ENCODE measurements around the gene SMG9.

SMG9 gene

GRCh38 chr19:43692385-43692784, 62.4 kb downstream of the SMG9 start:
- H3K4me3 ChIP-seq (replicated peaks; ENCODE audit: low read depth, low read length): no peak overlapping the region
- H3K27me3 ChIP-seq (replicated peaks; ENCODE audit: control insufficient read depth, insufficient read depth, low read length): peaks cover 1% of the 10 kb centered on the region
- TF ChIP-seq, protein P1, sequence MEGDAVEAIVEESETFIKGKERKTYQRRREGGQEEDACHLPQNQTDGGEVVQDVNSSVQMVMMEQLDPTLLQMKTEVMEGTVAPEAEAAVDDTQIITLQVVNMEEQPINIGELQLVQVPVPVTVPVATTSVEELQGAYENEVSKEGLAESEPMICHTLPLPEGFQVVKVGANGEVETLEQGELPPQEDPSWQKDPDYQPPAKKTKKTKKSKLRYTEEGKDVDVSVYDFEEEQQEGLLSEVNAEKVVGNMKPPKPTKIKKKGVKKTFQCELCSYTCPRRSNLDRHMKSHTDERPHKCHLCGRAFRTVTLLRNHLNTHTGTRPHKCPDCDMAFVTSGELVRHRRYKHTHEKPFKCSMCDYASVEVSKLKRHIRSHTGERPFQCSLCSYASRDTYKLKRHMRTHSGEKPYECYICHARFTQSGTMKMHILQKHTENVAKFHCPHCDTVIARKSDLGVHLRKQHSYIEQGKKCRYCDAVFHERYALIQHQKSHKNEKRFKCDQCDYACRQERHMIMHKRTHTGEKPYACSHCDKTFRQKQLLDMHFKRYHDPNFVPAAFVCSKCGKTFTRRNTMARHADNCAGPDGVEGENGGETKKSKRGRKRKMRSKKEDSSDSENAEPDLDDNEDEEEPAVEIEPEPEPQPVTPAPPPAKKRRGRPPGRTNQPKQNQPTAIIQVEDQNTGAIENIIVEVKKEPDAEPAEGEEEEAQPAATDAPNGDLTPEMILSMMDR (IDR thresholded peaks at IDR 0.05; ENCODE audit: insufficient read depth, low read length, poor library complexity, severe bottlenecking): no peak
- no peaks in the 10 kb centered on the region for H3K36me3 ChIP-seq (ENCODE audit: control insufficient read depth, insufficient read depth, low read length)
- DNase-seq (ENCODE audit: extremely low read depth, insufficient read length): no peak

DNA sequence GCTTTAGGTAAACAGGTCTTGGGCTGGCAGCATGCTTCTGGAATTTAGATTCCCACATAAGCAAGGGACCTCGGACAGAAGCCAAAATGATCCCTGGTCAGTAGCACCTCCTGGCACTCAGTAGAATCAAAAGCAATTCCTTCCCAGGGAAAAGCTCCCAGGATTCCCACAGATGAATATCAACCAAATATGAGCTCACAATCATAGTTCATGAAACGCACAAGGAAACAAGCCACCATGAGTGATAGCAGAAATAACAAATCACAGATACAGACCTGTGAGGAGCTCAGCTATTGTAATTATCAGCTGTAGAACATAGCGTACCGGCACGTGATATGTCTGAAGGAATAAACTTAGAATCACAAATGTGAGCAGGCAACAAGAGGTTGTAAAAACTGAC, 63.0 kb downstream of the SMG9 start:
- Histone ChIP-seq H3K27me3 (replicated peaks; ENCODE audit: control insufficient read depth, insufficient read depth, low read length) (no peaks in the 10 kb centered on the region; the same call in 1 of the 2 replicates), H3K4me3 (replicated peaks; ENCODE audit: low read depth, low read length) (no peak overlapping the region), H3K36me3 (ENCODE audit: control insufficient read depth, insufficient read depth, low read length) (no peaks in the 10 kb centered on the region)
- DNase-seq (ENCODE audit: extremely low read depth, insufficient read length): no peak
- TF ChIP-seq, protein P1 (IDR thresholded peaks at IDR 0.05; ENCODE audit: insufficient read depth, low read length, poor library complexity, severe bottlenecking): no peak

DNA sequence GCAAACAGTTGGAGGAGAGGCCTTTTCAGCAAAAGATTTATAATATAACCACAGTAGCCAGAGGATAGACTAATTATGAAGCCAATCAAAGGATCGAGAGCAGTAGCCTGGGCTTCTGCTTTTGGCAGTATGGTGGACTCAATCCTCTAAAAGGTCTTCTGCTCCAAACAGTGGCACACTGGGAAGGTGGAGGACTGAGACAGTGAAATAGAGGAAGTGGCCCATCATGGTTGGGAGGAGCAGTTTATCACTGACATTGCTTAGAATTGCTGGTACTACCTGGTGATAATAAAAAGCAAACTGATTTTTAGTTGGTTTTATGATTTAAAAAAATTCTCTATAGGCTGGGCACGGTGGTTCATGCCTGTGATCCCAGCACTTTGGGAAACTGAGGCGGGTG, 63.9 kb downstream of the SMG9 start:
- H3K4me3 ChIP-seq (replicated peaks; ENCODE audit: low read depth, low read length): no peak overlapping the region
- H3K27me3 ChIP-seq (replicated peaks; ENCODE audit: control insufficient read depth, insufficient read depth, low read length): no peaks in the 10 kb centered on the region; the same call in 1 of the 2 replicates
- no peaks in the 10 kb centered on the region for H3K36me3 ChIP-seq (ENCODE audit: control insufficient read depth, insufficient read depth, low read length)
- no peak for DNase-seq (ENCODE audit: extremely low read depth, insufficient read length)
- TF ChIP-seq, protein P1 (IDR thresholded peaks at IDR 0.05; ENCODE audit: insufficient read depth, low read length, poor library complexity, severe bottlenecking): no peak

GRCh38 chr19:43690444-43690843, 64.3 kb downstream of the SMG9 start:
- Histone ChIP-seq H3K36me3 (ENCODE audit: control insufficient read depth, insufficient read depth, low read length) (no peaks in the 10 kb centered on the region), H3K27me3 (replicated peaks; ENCODE audit: control insufficient read depth, insufficient read depth, low read length) (no peaks in the 10 kb centered on the region; the same call in 1 of the 2 replicates), H3K4me3 (replicated peaks; ENCODE audit: low read depth, low read length) (no peak overlapping the region)
- no peak for DNase-seq (ENCODE audit: extremely low read depth, insufficient read length)
- TF ChIP-seq, protein P1 (IDR thresholded peaks at IDR 0.05; ENCODE audit: insufficient read depth, low read length, poor library complexity, severe bottlenecking): no peak

- no peak overlapping the region for H3K4me3 ChIP-seq (replicated peaks; ENCODE audit: low read depth, low read length)
- DNase-seq (ENCODE audit: extremely low read depth, insufficient read length): no peak
- no peaks in the 10 kb centered on the region for H3K27me3 ChIP-seq (replicated peaks; ENCODE audit: control insufficient read depth, insufficient read depth, low read length)
- H3K36me3 ChIP-seq (ENCODE audit: control insufficient read depth, insufficient read depth, low read length): no peaks in the 10 kb centered on the region
- TF ChIP-seq, protein P1 (IDR thresholded peaks at IDR 0.05; ENCODE audit: insufficient read depth, low read length, poor library complexity, severe bottlenecking): no peak
Measured at GRCh38 chr19:43688059-43688701, 66.6 kb downstream of the SMG9 start.

- no peak for DNase-seq (ENCODE audit: extremely low read depth, insufficient read length)
- H3K36me3 ChIP-seq (ENCODE audit: control insufficient read depth, insufficient read depth, low read length): no peaks in the 10 kb centered on the region
- TF ChIP-seq, protein P1 (IDR thresholded peaks at IDR 0.05; ENCODE audit: insufficient read depth, low read length, poor library complexity, severe bottlenecking): no peak
Measured at GRCh38 chr19:43687660-43687997, 67.1 kb downstream of the SMG9 start.

More at GRCh38 chr19:43687660-43687997, 67.1 kb downstream of the SMG9 start:
- no peak overlapping the region for H3K4me3 ChIP-seq (replicated peaks; ENCODE audit: low read depth, low read length)
- no peaks in the 10 kb centered on the region; the same call in 1 of the 2 replicates for H3K27me3 ChIP-seq (replicated peaks; ENCODE audit: control insufficient read depth, insufficient read depth, low read length)
